HG03045 (cell line): ENCODE results near the gene SLC22A17.
A peak's percentile ranks its signal among the peaks of the same experiment; 100 is the strongest.

Experiments used
- ATAC-seq: cut with Tn5 transposase; IDR thresholded peaks from one replicate; pipeline ENCODE4 v1.9.1; 2021; ENCODE audit warnings: mild to moderate bottlenecking, moderate library complexity; ENCODE audit not compliant: unreplicated experiment

SLC22A17 gene

DNA sequence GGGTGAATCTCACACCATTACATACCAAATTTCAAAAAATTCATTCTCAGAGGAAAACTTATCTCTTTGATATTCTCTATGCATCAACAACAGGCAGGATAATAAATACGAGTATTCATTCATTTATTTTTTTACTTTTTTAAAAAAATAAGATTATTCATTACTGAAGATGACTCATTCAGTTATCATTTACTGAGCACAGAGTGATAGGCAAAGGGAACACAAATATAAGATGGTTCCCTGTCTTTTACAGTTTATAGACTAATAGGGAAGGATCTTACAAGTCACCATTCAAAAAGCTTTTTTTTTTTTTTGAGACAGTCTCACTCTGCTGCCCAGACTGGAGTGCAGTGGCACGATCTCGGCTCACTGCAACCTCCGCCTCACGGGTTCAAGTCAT lies 36.4 kb downstream of the SLC22A17 start:
- no peak for ATAC-seq

DNA sequence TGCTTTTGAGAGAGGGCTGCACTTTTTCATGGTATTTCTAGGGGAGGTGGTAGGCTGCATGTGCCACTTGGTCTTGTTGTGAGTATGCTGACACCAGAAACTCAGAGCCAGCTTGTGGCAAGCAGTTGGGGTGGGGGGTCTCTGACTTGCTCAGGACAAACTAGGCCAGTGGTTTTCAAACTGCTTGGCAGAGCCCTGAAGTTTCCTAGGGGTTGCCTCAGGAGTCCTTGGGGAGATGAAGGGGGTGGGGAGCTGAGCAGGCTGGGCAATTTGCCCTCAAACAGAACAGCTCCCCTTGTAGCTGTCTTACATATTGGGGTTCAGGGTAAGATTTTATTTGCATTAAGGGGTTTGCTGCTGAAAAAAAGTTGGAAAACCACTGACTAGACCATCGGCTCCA lies 42.1 kb downstream of the SLC22A17 start:
- ATAC-seq: no peak

DNA sequence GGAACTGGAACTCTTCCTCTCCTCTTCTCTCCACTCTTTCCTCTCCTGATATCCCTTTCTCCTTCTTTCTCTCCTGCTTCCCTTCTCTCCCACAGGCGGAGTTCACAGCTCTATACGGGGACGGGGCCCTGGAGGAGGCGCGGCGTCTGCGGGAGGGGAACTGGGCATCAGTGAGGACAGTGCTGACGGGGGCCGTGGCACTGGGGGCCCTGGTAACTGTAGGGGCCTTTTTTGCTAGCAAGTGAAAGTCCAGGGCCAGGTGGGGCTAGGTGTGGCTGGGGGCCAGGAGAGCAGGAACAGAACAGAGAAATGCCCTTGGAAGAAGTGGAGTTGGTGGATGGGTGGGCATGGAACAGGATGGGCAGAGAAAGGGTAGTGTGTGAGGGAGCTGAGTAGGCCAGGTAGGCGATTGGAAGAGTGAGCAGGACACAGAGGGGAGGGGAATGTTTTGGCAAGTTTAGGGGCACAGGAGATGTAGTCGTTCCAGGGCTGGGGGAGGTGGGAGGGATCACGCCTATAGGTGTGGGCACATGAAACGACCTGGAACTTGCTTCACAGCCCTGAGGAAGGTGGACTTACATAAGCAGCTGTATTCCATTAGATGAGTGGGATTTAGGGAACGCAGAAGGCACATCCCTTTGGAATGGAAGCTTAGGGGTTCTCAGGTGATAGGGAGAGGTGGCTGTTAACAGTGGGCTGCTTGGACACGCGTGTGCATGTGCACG lies 43.8 kb downstream of the SLC22A17 start:
- ATAC-seq: no peak

DNA sequence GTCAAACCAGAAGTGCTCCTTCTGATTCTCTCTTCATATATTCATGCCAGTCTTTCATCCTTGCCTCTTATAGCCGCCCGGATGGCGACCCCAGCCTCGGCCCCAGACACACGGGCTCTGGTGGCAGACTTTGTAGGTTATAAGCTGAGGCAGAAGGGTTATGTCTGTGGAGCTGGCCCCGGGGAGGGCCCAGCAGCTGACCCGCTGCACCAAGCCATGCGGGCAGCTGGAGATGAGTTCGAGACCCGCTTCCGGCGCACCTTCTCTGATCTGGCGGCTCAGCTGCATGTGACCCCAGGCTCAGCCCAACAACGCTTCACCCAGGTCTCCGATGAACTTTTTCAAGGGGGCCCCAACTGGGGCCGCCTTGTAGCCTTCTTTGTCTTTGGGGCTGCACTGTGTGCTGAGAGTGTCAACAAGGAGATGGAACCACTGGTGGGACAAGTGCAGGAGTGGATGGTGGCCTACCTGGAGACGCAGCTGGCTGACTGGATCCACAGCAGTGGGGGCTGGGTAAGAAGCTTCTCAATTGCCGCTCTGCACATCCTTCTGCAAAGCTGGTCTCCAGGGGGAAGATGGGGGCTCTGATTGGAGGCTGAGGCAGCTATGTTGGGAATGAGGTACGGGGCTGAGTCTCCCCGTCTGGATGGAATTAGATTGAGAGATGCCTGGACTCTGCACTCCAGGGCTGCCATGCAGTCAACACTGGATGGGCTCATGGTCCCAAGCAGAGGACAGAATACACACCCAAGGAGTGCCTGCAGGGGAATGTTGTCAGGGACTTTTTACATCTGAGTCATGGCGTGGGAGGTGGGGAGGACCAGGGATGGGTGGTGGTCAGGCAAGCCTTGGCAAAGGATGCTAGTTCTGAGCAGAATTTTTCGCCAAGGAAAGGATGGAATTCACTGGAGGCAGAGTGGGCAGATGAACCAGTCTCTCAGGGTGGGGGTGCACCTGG lies 44.7 kb downstream of the SLC22A17 start:
- ATAC-seq: no peak

DNA sequence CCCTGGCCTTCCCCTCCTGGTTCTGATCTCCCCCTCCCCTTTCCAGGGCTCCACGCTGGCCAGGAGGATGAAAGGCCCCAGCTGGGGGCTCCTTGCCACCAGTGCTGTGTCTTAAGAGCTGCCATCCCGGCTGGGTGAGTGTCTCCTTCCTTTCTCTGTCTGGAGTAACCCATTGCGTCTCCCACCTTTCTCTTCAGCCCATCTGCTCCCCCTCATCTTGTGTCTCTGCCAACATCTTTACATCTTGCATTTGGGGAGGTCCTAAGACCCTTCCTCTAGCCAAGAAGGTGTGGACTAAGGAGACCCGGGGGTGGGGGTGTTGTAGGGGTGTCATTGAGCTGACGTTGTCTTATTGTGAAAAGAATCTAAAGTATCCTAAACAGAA lies 45.5 kb downstream of the SLC22A17 start:
- no peak for ATAC-seq

DNA sequence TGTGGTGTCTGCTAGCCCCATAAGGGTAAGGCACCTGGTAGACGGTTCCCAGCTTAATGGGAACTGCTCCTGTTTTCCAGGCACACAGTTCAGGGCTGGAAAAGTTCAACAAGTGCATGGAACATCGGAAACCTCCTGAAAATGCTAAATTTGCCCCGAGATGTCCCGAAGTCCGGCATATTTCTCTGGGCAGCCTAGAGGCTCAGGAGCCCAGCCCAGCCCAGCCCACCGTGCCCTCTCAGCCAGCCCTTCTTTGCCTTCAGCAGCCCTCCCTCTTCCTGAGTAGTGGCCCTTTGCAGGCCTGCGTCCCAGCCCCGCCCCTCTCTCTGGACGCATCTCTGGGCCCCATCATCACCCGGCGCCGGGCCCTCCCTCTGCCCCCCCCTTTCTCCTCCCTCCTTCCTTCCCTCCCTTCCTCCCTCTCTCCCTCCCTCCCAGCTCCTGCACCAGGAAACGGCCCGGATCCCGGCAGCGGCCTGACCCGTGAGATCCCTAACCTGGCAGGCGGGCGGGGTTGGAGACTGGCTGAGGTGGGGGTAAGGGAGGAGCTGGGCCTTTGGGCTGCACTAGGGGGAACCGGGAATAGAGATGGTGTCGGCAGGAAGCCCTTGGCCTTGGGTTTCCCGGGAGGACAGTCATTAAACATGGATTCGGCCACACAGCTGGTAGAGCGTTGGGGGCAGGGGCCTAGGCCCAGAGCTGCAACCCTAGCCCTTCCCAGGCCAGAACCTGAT lies 46.1 kb downstream of the SLC22A17 start, which contains the start of gene BCL2L2:
BCL2L2 (plus strand) TSS at position 422 of the 734 bp plus-strand sequence. CDS start 935 bp downstream, outside the sequence.
- ATAC-seq: no peak

DNA sequence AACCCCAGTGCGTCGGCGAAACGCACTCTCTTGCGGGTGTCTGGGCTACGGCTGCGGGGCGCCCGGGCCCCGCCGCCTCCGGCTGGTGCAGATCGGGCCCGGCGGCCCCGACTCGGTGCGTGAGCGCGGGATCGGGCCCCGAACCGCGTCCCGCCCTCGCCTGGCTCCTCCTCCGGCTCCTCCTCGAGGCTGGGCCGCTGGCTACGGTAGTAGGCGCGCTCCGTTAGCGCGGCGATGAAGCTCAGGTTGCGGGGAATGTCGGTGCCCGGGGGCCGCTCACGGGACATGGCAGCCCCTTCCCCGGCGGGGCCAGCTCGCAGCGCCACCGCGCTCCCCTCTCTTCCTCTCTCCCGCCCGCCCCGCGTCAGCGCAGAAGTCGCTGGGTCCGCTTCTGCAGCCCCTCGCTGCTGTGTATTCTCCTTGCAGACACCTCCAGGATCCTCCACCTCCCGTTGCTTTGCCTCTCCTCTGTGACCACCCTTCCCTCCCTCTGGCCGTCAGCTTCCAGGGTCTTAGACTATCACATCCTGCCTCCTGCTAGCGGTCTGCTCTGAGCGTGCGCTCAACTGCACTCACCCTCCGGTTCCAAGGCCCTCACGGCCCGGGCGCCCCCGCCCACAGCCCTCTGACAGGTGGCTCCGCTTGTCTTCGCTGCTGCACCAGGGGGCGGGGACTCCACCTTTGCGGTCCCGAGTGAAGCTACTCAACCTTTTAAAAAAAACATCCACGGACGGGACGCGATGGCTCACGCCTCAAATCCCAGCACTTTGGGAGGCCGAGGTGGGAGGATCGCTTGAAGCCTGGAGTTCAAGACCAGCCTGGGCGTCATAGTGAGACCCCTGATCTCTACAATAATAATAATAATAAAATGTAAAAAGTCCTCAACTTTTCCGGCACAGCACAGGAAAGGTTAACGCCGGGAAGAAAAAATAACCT lies 50.1 kb downstream of the SLC22A17 start, which contains the start of gene PPP1R3E:
PPP1R3E (minus strand) TSS at position 570 of the 936 bp plus-strand sequence; CDS start at position 287, 283 bp downstream.
- peak; percentile 30 for ATAC-seq

DNA sequence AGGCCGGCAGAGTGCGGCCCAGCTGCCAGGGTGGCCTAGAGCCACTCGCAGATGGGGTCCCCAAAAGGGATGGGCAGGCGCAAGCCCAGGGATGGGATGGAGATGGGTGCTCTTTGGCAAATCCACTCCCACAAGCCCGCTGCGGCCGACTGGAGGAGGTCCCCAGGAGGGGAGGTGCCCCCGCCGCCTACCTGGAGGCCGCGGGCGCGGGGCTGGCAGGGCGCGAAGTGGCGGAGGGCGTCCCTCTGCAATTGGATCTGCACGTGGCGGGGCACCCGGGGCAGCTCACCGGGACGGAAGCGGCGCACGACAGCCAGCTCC lies 50.8 kb downstream of the SLC22A17 start:
- peak; percentile 20 for ATAC-seq

DNA sequence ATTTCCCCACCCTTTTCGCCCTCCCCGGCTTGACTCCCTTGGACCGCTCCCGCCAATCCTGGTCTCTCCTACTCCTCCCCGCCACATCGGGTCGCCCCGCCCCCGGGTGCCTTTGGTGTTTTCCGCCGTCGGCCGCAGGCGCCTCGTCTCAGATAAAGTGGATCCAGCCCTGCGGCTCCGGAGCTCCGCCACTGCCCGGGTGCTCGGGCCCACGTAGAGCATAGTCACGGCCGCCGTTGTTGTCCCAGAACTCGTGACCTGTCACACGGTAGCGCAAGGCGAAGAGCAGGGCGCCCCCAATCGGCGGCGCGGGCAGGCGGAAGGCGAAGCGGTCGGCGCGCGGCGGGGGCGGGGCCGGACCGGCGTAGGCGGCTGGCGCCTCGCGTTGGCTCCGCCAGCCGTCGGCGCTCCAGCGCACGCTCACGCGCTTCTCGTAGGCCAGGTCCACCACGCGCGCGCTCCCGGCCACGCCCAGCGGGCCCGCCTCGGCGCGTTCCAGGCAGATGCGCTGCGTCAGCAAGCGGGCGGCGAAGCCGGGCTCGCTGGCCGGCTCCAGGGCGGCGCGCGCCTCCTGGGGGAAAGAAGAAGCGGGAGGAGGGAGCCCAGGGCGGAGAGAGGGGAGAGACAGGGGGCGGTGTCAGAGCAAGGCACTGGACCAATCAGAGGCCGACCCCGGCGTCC lies 51.3 kb downstream of the SLC22A17 start:
- ATAC-seq: peak; percentile 75

DNA sequence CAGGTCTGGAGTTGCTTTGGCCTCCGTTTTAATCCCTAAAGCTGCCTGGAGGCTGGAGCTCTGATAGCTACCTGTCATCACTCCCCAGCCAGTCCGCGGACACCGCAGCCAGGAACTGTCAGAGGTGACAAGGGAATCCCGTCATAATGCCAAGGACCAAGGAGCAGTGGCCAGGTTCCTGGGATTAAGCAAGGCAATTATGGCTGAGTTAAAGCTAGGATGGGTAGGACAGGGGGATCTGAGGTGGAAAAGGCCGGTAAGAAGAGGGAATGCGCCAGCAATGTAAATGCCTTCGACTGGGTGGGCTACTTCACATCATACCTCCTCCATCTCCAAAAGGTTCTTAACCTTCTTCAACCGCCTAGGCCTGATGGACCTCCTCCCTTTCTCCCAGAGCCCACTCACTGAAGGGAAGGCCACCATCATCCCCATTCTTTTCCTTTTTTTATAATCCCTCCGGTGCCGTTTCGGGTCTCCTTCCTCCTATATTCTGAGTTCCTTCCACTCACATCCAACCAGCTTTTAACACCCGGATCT lies 51.9 kb downstream of the SLC22A17 start:
- no peak for ATAC-seq

DNA sequence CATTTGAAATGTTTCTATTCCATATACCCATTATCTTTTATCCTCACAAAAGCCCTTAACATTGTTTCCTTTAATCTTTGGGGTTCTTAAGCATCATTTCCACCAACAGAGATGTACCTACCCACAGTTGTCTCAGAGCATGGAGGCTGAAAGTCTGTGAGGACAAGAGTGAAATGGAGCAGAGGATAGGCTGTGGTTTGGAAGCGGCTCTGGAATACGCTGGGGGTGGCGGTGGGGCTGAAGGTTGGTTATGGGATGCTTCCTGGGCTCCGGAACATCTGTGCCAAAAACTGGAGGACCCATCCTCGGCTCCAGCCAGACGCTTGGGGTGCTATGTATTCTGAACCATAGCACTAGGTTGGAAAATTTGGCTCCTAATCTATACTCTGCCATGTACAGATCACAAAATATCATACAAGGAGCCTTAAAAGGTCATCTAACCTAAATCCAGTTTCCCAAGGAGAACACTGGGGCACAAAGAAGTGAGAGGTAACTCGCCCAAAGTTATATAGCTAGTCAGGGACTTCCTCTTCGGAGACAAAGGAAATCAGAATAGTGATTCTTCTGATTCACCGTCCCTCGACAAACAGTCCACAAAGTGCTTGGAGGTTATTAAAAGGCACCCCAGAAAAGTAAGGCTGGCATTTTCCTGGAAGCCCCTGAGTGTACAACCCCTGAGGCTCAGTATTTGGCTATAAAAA lies 52.6 kb downstream of the SLC22A17 start:
- ATAC-seq: no peak

DNA sequence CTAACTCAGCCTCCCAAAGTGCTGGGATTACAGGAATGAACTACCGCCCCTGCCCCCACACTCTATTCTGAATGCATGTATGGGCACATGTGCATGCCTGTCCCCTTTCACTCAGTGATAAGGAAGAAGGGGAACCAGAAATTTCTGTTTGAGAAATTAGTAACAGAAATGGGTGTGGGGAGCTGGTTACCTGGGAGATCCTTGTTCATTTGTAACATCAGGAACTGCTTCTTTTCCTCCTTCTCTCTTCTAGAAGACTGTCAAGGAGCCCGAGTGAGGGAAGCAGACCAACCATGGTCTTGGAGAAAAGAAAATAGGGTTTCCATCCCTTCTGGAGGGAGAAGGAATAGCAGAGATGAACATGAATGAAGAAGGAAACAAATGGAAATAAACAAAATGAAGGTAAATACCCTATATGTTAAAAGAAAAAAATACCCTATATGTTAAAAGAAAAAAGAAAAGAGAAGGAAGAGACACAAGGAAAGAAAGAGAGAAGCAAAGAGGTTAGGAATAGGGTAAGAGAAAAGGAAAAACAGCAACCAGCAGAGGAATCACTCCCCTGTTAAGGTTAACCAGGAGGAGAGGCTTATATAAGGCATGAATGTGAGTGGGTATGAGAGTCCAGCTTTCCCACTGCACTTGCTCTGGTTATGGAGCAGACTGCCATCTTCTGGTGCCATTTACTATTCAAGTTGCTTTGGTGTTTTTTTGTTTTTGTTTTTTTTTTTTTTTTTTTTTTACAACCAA lies 53.3 kb downstream of the SLC22A17 start:
- no peak for ATAC-seq

DNA sequence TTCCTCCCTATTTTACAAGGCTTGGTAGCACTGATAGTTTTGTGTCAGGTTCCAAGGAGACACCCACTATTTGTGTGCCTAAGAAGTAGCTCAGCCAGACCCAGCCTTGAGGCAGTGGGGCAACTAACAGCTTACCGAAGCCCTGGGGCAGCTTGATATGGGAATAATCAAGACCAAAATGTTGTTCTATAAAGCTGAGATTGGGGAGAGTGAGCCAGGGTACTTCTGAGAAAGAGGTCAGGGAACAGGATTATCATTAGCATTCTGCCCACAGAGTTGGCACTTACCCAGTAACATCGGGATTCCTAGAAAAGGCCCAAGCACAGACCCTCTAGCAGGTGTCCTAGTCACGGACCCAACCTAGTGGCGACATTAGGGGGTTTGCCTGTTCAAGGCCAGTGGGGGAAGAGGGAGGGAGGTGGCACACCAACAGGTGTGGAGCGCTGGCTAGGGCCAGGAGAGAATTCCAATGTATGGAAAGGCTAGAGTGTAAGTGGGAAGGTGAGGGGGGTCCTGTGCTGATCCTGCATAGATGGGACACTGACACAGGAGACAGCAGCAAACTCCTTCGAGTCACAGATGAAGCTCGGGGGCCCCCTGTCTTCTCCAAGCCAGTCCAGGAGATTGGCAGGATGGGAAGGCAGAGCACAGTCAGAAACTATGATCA lies 54.9 kb downstream of the SLC22A17 start:
- no peak for ATAC-seq

DNA sequence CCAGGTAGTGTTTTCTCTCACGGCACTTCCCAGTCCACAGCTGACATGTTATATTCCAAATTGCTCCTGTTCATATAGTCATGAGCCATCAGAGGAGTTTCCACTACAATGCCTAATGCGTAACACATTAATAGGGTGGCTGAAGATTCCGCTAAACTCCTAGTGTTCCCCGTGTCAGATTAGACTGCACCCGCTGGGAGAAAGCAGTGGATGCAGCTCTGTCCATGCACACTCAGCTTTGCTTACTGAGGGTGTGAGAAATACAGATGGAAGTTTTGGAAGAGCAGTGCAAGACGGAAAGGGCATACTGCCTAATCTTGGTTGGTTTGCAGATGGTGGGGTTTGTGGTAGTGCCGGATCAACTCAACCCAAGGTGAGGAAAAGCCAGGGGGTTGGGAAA lies 55.6 kb downstream of the SLC22A17 start:
- ATAC-seq: no peak
